ENCODE results near the gene CEP112.

The CEP112 gene

GRCh38 chr17:65587534-65588180 lies 604.3 kb downstream of the CEP112 start:
- no peak overlapping the region for H4K91ac ChIP-seq (ENCODE audit: low read depth, low read length)
- no peak for DNase-seq
- no peaks in the 10 kb centered on the region for H3K27me3 ChIP-seq (ENCODE audit: insufficient read depth, low read length)
- H3K36me3 ChIP-seq (ENCODE audit: control insufficient read depth in 1 of 2, insufficient read depth in 2 of 2, low read length in 2 of 2), result no peaks in the 10 kb centered on the region
- no peak overlapping the region for H3K18ac ChIP-seq (ENCODE audit: low read length)
- WGBS (ENCODE audit: extremely low coverage, insufficient coverage, insufficient read length), result no CpG with 5 or more reads among the region's 10 CpGs
- no peak overlapping the region for H3K23ac ChIP-seq (ENCODE audit: low read length)
- no peak overlapping the region for H3K14ac ChIP-seq (ENCODE audit: low read length)
- no peak overlapping the region for H4K12ac ChIP-seq (ENCODE audit: low read depth, low read length)
- H2BK5ac ChIP-seq (ENCODE audit: low read depth, low read length, poor library complexity), result no peak overlapping the region
- H3K9ac ChIP-seq (ENCODE audit: low read length), result no peak overlapping the region
- H2AK5ac ChIP-seq (ENCODE audit: low read length), result no peak overlapping the region
- no peak overlapping the region for H3K4ac ChIP-seq (ENCODE audit: low read depth, low read length)
- no peak overlapping the region for H2BK12ac ChIP-seq (ENCODE audit: low read length)
- no peaks in the 10 kb centered on the region for H3K79me1 ChIP-seq (ENCODE audit: low read length)
- no peak overlapping the region for H3K27ac ChIP-seq (ENCODE audit: low read depth, low read length)
- no peak overlapping the region for H3K4me2 ChIP-seq (ENCODE audit: low read length)
- no peaks in the 10 kb centered on the region for H3K4me1 ChIP-seq (ENCODE audit: control insufficient read depth in 1 of 2, insufficient read depth in 2 of 2, low read length in 2 of 2)
- no peak overlapping the region for H4K8ac ChIP-seq (ENCODE audit: low read depth, low read length)
- no peak overlapping the region for H2AFZ ChIP-seq (ENCODE audit: insufficient read depth, low read length, poor library complexity)
- no peak overlapping the region for H3K4me3 ChIP-seq (ENCODE audit: low read depth, low read length)
- no peak overlapping the region for H2BK120ac ChIP-seq (ENCODE audit: insufficient read depth, low read length, poor library complexity)
- H3K9me3 ChIP-seq (ENCODE audit: insufficient read depth, low read depth, low read length), result no peaks in the 10 kb centered on the region
- H3K79me2 ChIP-seq (ENCODE audit: control insufficient read depth, insufficient read depth, low read length, poor library complexity), result no peaks in the 10 kb centered on the region

DNA sequence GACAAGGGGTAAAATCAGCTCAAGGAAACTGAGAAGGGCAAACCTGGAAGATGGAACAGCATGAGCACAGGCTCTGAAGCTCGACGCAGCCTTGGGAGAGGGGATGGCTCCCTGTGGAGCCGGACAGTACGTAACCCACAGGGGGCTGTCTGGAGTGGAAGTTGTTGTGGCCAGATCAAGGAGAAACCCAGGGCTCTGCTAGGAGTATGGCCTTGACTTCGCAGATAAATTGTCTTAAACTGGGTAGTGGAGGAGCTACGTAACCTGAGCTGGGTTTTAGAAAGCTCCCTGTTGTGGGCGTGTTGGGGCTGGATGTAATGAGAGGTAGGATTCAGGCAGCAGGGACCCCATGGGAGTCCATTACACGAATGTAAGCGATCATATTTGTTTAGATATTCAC lies 605.0 kb downstream of the CEP112 start:
- Histone ChIP-seq H2BK120ac (ENCODE audit: insufficient read depth, low read length, poor library complexity) (no peak overlapping the region), H3K18ac (ENCODE audit: low read length) (no peak overlapping the region), H2AFZ (ENCODE audit: insufficient read depth, low read length, poor library complexity) (no peak overlapping the region), H4K91ac (ENCODE audit: low read depth, low read length) (no peak overlapping the region), H2BK12ac (ENCODE audit: low read length) (no peak overlapping the region), H3K79me1 (ENCODE audit: low read length) (no peaks in the 10 kb centered on the region), H3K9ac (ENCODE audit: low read length) (no peak overlapping the region), H3K27me3 (ENCODE audit: insufficient read depth, low read length) (no peaks in the 10 kb centered on the region), H3K27ac (ENCODE audit: low read depth, low read length) (no peak overlapping the region), H4K8ac (ENCODE audit: low read depth, low read length) (no peak overlapping the region), H3K4me3 (ENCODE audit: low read depth, low read length) (no peak overlapping the region), H3K36me3 (ENCODE audit: control insufficient read depth in 1 of 2, insufficient read depth in 2 of 2, low read length in 2 of 2) (no peaks in the 10 kb centered on the region), H3K4ac (ENCODE audit: low read depth, low read length) (no peak overlapping the region), H4K12ac (ENCODE audit: low read depth, low read length) (no peak overlapping the region), H3K79me2 (ENCODE audit: control insufficient read depth, insufficient read depth, low read length, poor library complexity) (no peaks in the 10 kb centered on the region), H3K14ac (ENCODE audit: low read length) (no peak overlapping the region), H2BK5ac (ENCODE audit: low read depth, low read length, poor library complexity) (no peak overlapping the region), H2AK5ac (ENCODE audit: low read length) (no peak overlapping the region), H3K23ac (ENCODE audit: low read length) (no peak overlapping the region), H3K4me1 (ENCODE audit: control insufficient read depth in 1 of 2, insufficient read depth in 2 of 2, low read length in 2 of 2) (no peaks in the 10 kb centered on the region), H3K4me2 (ENCODE audit: low read length) (no peak overlapping the region), H3K9me3 (ENCODE audit: insufficient read depth, low read depth, low read length) (no peaks in the 10 kb centered on the region)
- no CpG with 5 or more reads among the region's 9 CpGs for WGBS (ENCODE audit: extremely low coverage, insufficient coverage, insufficient read length)
- DNase-seq, result no peak
